Stimulated activated CD4-positive, alpha-beta T cell treated with anti-CD3 and anti-CD28 coated beads, Interleukin-2, amount 100 ng/mL, for 48 hours (primary cell): ENCODE measurements around the gene GSG1L.

Experiments
- DNase-seq, 2 donors: peaks; one replicate each; pipeline ENCODE4 v3.0.0-alpha.2; 2020

The GSG1L gene

DNA sequence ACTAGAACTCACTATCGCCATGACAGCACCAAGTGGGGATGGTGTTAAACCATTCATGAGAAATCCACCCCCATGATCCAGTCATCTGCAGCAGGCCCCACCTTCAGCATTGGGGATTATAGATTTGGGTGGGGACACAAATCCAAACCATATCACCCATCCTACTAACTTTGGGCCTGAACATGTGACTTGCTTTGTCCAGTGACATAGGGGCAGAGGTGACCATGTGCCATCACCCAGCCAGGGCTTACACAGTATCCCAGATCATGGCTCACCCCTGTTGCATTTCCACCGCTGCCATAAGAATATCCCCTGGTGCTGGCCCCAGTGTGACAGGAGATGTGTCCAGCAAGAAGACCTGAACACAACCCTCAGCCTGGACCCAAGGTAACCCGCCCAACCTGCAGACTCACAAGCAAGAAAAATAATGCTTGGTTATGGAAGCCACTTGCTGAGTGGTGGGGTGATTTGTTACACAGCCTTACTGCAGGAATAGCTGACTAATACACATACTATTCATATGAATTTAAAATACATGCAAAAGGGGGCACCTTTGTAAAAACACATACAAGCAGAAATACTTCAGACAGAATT, 130.9 kb downstream of the GSG1L start:
- no peak for DNase-seq

DNA sequence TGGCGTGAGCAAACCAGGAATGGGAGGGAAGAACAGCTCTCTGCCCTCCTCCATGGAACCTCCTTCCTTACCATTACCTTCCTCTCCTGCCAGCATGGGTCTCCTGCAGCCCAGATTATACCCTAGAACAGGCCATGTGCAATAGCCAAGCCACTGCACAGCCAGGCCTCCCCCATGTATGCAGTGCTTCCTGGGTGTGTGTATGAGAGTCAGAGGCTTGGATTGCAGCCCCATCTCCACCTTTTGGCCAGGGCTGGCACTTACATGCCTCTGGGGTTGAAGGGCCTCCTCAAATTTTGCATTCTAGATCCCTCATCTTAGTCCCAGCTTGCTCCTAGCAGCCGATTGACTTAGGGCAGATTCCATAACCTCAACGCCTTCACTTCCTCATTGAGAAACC, 133.7 kb downstream of the GSG1L start:
- no peak for DNase-seq

DNA sequence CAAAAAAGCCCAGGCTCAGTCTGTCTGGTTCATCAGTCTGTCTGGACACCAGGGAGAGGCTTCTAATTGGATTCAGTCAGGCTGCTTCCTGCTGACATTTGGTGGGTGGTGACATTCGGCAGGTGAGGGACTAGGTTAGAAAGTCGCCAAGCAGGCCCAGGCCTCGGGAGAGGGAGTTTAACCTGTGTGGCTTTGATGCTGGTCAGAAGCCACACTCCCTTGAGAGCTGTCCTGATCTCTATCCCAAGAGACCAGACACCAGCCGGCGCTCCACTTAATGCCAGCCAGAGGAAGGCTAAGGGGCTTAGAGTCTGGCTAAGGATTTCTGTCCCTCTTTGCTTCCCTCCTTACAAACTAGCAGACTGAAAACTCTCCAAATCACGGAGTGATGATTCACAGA, 135.0 kb downstream of the GSG1L start:
- no peak for DNase-seq

DNA sequence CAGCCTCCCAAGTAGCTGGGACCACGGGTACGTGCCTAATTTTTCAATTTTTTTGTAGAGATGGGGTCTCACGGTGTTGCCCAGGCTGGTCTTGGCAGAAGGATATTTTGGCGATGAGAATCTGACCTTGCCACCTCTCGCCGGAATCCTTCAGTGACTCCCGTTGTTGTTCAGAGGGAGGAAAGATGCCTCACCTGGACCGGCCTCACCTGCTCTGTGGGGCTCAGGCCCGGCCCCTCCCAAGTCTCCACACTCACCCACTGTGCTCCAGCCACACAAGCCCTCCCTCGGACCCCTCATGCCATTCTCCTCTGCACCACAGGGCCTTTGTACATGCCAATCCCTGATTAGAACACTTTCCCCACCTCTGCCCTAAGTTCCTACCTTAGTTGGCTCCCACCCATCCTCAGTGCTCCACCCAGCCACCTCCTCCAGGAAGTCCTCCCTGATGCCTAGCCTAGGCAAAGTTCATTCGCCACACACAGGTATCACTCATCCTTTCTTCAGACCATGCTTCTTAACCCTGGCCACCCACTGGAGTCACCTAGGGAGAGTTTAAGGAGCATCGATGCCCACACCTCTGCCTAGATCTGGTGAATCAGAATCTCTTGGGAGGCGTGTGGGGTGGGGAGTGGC, 136.1 kb downstream of the GSG1L start:
- DNase-seq = no peak

DNA sequence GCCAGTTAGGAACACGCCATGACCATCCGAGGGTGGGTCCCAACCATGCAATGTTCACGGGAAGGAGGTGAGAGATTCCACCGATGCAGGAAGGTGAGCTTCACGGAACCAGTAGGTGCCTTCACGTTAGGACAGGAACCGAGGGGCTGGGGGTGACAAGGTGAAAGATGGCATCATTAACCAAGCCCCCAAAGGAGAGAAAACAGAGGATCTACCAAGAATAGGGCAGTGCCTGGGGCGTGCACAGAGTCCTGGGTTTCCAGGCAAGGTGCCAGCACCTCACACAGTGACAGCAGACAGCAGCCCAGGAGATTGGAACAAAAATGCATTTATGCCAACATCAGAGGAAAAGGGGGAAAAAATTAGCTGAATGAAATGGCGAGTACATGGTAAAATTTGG, 137.9 kb downstream of the GSG1L start:
- DNase-seq = no peak

DNA sequence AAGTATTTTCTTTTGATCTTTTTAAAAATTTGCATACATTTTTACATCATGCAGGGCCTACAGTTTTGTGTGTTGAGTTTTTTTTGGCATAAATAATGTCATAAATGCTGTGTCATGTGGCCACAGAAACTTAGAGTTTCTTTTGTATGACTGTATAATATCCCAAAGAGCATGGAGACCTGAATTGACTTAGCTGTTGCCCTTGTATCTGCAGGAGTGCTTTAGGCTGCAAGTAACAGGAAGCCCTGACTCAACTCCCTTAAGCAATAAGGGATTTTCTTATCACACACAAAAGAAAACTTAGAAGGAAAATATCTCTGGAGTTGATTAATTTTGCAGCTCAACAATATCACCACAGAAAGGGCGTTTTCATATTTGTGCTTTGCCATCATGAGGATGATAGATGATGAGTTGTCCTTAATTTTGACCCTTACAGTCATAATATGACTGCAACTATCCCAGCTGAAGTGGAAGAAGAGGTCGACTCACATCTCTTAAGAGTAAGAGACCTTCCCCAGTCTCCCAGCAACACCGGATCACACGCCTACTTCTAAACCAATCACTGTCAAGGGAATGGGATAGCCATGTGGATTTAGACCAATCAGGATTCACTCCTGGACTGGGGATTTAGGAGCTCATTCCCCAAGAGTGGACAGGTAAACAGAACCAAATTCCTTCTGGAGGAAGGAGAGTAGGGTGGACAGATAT, 138.9 kb downstream of the GSG1L start:
- DNase-seq = no peak

DNA sequence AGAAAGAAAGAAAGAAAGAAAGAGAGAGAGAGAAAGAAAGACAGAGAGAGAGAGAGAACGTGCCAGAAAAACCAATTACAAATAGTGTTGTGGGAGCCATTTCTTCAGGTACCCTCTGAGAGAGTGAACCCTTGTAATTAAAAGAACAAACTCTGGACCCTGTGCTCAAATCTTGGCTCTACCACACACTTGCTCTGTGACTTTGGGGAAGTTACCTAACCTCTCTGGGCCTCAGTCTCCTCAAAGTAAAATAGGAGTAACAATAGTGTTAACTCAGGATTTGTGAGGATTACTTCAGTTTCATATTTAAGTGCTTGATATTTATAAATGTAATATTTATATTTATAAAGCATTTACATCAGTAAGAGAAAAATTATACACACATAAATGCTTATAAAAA, 139.8 kb downstream of the GSG1L start:
- no peak for DNase-seq

DNA sequence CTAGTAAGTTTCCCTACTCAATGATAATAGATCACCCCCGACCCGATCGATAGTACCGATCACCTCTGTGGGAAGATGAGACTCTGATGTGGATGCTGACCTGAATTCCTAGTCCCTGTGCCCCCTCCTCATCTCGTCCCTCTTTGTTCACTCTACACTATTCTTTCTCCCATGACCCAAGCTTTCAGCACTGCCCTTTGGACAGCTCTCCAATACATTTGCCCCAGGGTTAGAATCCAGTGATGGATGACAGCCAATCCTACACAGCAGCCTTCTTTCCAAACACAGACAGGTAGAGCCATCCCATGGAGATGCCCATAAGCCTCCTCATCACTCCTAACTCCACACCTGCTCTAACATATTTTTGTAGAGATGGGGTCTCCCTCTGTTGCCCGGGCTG, 141.1 kb downstream of the GSG1L start:
- no peak for DNase-seq

DNA sequence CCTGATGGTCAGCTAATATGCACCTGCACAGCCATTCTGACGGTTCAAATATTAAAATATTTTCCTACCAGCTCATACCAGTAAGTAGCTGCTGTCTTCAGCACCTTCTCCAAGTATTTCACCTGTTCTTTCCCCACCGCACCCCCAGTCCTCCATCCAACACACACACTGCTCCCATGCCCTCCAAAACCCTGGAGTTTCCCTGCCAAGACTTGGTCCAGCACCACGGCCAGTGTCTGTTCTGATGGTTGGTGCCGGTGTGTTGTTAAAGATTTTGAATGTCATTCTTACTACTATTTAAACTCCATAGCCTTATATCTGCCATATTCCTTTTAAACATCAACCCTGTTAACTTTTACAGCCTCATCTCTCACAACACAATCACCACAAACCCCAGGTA, 142.4 kb downstream of the GSG1L start:
- no peak for DNase-seq

DNA sequence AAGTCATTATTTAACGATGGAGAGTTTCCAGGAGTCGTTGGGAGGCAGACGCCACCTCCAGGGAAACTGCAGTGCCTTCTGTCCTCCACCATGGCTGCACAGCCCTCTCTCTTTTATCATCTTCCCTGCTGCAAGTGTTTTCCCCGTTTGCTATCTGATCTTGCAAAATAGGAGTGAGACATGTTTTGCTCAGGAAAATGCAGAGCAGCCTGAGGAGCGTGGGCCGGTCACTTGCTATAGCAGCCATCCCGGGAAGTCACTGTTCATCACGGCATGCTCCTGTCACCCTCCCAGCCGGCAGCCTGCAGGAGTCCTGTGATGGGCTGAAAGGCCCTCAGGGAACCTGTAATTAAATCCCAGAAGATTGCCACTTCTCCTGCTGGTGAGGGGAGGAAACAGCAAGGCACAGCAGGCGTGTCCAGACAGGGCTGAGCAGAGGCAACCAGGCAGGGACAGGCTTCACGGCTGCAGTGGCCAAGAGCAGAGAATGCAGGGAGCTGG, 143.1 kb downstream of the GSG1L start:
- DNase-seq = no peak

DNA sequence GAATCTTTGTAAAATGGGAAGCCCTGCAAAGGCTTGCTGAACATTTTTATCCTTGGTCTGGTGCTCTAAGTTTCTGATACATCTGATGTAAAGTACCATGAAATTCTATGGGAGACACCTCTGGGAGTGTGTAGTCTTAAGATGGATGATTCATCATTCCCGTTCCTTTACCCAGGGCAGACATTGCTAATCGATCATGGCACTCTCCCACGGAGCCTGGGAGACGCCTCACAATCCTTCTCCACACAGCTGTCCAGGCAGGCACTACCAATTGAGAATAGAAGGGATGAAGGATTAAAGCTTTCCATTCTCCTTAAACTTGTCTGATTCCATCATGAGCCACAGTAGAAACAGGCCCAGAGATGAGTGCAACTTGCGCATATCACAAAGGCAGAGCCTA, 144.8 kb downstream of the GSG1L start:
- DNase-seq = no peak

DNA sequence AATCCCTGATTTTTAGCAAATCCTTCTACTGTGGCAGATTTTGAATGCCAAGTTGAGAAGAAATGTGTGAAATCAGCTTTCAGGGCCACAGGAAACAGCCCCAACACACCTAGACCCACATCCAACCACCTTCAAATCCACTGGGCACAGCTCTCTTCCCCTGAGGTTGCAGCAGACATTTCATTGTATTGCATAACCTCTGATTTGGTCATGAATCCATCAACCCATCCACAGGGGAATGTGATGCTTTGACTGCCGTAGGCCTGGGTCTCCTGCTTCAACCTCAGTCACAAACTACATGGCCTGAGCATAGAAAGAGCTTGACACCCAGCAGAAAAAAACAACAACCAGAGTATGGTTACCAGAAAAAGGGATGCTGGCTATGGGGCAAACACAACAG, 145.6 kb downstream of the GSG1L start:
- DNase-seq = no peak

DNA sequence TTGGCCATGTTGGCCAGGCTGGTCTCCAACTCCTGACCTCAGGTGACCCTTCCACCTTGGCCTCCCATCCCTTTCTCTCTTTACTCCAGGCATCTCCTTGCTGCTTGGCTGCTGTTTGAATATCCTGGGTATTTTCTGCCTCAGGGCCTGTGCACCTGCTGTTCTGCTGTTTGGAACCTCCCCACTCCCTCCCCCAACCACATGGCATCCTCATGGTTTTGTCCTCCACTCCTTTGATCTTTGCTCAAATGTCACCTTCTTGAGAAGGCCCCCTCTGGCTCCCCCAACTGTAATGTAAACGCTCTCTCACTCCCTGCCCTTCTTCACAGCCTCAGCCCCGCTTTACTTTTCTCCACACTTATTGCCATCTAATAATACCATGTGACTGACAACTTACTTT, 152.0 kb downstream of the GSG1L start:
- DNase-seq = no peak

DNA sequence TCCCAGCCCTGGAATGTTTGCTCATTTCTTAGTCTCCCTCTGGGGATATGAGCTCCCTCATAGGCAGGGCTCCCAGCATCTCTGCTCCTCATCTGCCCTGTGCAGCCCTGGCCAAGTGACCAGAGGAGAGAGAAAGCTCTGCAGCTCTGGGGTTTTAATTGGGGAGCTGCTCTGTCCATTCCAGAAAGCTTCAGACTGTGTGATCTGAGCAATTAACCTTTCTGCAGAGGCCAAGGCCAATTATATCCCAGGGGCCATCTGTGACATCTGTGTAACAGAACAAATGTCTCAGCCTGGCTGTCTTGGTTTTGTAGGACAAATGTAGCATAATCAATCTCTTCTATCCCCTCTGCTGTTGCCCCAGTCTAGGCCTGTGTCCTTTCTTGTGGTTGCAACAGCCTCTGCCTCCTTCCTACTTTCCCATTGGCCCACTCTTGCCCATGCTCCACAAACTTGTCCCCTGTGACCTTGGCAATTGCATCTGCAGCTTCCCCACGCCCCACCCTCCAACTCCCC, 156.0 kb downstream of the GSG1L start:
- DNase-seq = no peak

DNA sequence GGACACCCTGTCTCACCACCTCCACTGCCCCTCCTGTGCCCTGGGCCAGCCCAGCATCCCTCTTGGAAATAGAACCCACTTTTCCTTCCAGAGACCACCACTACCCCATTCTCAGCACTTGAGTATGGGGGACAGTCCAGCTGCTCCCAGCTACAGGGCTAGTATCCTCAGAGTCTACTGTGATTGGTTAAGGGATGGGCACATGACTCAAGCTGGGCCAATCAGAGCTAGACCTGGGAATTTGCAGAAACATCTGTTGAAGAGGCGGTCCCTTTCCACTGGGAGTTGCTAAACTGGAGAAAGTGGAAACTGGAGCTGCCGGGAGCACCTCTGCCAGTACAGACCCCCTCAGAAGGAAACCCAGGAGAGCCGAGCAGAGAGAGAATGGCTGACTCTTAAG, 156.6 kb downstream of the GSG1L start:
- no peak for DNase-seq

DNA sequence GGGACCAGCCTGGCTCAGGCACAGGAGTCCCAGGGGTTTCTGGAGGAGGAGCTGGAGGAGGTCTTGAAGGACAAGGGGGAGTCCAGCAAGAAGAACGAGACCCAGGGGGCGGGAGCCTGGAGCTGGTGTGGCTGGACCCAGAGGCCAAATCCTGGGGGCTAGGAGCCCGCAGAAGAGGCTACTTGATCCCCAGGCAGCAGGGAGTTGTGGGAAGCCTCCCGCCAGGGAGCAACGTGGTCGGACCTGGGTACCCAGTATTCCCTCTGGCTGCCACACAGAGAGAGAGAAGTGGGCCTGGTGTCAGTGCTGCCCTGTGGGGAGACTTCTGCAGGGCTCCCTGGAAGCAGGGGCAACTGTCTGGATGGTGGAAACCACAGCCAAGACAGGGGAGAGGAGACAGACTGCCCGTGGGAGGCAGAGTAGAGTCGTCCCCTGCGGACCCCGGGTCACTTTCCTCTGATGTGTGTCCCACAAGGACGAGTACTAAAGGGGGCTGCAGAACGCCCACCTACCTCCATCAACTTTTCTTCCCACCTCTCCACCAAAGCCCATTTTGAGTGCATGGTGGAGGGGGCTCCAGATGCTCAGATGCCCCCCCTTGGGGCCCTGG, 160.4 kb downstream of the GSG1L start:
- DNase-seq = no peak

DNA sequence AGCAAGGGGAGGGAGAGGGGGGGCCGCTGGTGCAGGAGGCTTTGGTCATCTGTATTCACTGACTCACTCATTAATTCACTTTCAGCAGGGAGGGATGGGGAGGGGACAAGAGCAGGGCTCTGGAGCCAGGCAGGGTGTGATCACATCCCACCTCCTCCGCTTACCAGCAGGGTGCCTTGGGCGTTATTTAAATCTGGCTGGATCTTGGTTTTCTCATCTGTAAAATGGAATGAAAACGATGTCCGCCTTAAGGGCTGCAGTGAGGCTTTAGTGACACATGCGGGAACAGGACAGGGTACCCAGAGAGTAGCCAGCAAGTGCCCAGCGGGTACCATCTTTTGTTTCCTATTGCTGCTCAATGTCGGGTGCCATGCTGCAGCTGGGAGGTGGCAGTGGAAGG, 161.0 kb downstream of the GSG1L start:
- no peak for DNase-seq

DNA sequence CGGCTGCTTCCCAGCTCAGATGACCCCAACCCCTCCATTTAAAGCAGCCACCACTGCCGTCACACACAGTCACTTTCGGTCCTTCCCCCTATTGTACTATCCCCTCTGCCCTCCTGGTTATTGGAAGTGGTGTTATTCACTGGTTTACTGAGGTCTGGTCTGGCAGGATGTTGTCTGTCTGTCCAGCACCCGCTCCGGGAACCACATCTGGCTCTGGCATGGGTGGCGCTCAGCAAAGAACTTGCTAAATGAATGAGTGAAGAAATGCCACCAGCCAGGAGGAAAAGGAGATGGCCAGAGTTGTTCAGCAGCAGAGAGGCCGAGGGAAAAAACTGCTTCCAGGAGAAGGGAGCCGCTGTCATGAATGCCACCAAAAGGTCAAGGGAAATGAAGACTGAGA, 161.6 kb downstream of the GSG1L start:
- DNase-seq = no peak

DNA sequence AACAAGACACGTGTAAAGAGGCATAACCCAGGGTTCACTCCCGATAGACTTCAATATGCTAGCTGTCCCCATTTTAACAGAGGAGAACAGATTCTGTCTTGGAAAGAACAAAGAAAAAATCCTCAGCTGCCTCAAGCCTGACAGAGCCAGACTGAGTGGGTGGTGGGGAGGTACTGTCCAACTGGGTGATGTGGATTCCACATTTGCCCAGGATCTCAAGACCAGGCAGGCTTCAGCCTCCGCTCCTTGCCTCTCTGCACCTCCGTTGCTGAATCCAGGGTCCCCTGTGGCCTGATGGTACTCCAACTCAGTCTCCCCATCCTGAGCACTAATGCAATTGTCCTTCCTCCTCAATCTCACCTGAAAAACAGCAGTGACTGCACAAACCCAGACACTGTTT, 163.8 kb downstream of the GSG1L start:
- DNase-seq = no peak

DNA sequence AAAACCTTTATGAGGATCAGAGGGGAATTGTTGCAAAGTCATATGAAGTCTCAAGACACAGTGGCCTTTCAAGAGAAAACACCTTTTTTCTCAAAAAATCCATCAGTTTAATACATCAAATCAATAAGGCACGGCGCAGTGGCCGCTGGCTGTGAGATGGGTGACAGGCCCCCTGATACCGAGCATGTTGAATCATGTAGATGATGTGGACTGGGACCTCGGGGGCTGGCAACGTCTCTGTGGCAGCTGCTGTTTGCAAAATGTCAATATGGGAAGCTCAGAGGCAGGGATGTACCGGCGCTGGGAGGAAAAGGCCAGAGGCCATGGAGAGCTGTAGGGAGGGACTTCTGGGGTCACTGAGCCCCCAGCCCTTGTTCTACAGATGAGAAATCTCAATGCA, 169.1 kb downstream of the GSG1L start:
- no peak for DNase-seq

DNA sequence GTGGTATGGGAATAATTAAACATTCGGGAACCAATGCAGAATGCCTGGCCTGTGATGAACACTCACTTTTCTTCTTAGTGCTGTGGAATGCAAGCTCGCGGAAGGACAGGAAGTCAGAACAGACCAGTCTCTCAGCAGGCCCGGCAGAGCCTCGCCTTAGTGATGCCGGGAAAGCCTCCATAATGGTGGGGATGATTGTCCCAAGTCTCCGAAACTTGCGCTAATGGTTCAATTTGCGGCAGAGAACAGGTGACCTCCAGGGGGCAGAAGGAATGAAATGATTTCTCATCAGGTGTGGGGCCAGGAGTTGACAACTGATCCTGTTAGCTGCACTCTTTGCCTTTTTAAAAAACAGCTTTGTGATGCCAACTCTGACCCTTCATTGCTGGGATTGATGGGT, 170.6 kb downstream of the GSG1L start:
- no peak for DNase-seq

DNA sequence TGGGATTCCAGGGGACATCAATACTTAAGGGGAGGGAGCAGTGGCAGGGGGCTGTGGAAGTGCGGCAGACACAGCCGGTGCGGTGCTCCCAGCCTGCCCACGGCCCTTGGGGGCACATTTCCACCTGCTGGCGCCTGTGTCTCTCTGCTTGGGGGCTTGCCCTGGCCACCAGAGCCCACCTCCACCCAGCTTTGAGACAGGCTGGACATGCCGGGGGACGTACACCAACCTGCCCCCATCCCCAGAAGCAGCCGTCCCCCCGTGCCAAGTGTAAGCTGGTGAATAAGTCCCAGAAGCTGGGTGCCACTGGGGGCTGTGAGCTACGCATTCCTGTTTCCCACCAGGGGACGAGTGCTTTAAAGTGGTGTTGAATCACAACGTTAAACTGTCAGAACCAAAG, 172.6 kb downstream of the GSG1L start:
- no peak for DNase-seq

DNA sequence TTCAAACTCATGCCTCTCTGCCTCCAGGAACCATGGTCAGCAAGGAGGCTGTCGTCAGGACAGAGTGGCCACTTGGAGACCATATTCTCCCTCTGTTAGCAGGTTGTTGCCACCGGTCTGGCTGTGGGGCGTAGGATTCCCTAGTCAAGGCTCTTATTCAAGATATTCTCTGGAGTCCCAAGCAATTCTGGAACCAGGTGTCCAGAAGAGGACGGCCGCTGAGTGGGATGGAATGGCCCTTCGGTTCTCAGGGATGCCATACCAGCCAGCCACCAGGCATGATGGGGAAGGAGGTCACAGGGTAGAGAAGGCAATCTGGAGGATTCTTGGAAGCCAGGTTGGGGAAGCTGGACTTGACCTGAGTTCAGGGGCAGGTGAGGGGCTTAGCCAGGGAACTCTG, 173.5 kb downstream of the GSG1L start:
- DNase-seq = no peak

DNA sequence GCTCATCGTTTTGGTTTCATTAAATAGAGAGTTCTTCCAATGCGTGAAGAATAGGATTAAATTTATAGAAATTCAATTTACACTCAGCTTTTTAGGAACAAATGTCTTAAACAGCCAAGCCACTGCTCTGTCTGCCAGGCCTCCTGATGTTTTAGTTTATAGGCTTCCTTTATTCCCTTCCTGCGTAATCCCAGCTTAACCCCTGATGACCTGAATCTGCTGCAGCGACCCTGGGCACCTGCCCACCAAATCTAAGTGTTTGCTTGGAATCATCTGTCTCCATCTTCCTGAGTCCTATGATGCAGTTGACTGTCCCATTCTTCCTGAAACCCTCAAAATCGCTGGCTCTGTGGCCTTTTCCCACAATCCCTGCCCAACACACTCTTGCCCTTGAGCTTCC, 179.9 kb downstream of the GSG1L start:
- no peak for DNase-seq
